HEK293 (cell line): Measurements from ENCODE around the gene DNAJC21.
A peak's percentile ranks its signal among the peaks of the same experiment; 100 is the strongest.

ENCODE experiments used
- CTCF ChIA-PET: fragments of 350-600 bp; formaldehyde crosslinking; extraction: SDS; loops from one replicate; lab custom pipeline; 2021; ENCODE audit warnings: antibody characterized with exemption; lab: Yijun Ruan, JAX
- POLR2A ChIA-PET: fragments of 300-600 bp; formaldehyde crosslinking; extraction: SDS; loops from one replicate; lab custom pipeline; 2020; ENCODE audit warnings: antibody characterized with exemption, inconsistent platforms; lab: Yijun Ruan, JAX
- H3K27ac ChIP-seq: fragments of 200-500 bp; sonication (Bioruptor generic); 2 replicates; pipeline ENCODE4 v1.5.1; 2014; ENCODE audit warnings: low read depth, low read length, control low read depth, inconsistent platforms; ENCODE audit errors: extremely low read depth
- H3K36me3 ChIP-seq, 2 experiments: fragments of 200-500 bp in 1 of 2; sonication (Bioruptor generic) in 1 of 2; 1 replicate in 1 of 2; 2 replicates in 1 of 2; pipeline ENCODE4 v1.5.1; 2014 to 2017; ENCODE audit warnings: inconsistent platforms in 2 of 2, low read length in 2 of 2; ENCODE audit not compliant: control insufficient read depth in 2 of 2, insufficient read depth in 1 of 2
- H3K4me1 ChIP-seq: fragments of 200-500 bp; sonication (Bioruptor generic); 2 replicates; pipeline ENCODE4 v1.5.1; 2014; ENCODE audit warnings: mild to moderate bottlenecking, low read length, inconsistent platforms; ENCODE audit not compliant: control insufficient read depth, insufficient read depth
- H3K4me3 ChIP-seq: 2 replicates; pipeline ENCODE4 v1.5.1; 2011; ENCODE audit warnings: low read depth, mild to moderate bottlenecking, control low read depth, low read length, moderate library complexity
- H3K9me3 ChIP-seq: fragments of 200-500 bp; sonication (Bioruptor generic); 2 replicates; pipeline ENCODE4 v1.5.1; 2014; ENCODE audit warnings: low read depth, low read length, inconsistent platforms; ENCODE audit not compliant: control insufficient read depth, insufficient read depth
- CTCF ChIP-seq: fragments of 450-650 bp; formaldehyde crosslinking; IDR thresholded peaks from 2 replicates; pipeline ENCODE4 v1.5.1; 2016; ENCODE audit warnings: missing biosample characterization, missing genetic modification characterization
- GLI2 ChIP-seq: fragments of 450-650 bp; formaldehyde crosslinking; IDR thresholded peaks from 2 replicates; pipeline ENCODE4; 2017; ENCODE audit warnings: missing biosample characterization, missing genetic modification characterization, low read depth, borderline replicate concordance
- HIC1 ChIP-seq: fragments of 450-650 bp; formaldehyde crosslinking; IDR thresholded peaks from 2 replicates; pipeline ENCODE4 v1.5.1; 2016; ENCODE audit warnings: missing biosample characterization, missing genetic modification characterization
- IKZF3 ChIP-seq: fragments of 450-650 bp; IDR thresholded peaks from 2 replicates; pipeline ENCODE4 v1.5.0; 2018; ENCODE audit warnings: missing biosample characterization, mild to moderate bottlenecking, missing genetic modification characterization, moderate library complexity
- KLF8 ChIP-seq: fragments of 450-650 bp; formaldehyde crosslinking; IDR thresholded peaks from 2 replicates; pipeline ENCODE4 v1.5.1; 2016; ENCODE audit warnings: missing biosample characterization, missing genetic modification characterization
- PRDM1 ChIP-seq: fragments of 450-650 bp; formaldehyde crosslinking; IDR thresholded peaks from 2 replicates; pipeline ENCODE4; 2016; ENCODE audit warnings: missing biosample characterization, missing genetic modification characterization
- PRDM4 ChIP-seq: fragments of 450-650 bp; formaldehyde crosslinking; IDR thresholded peaks from 2 replicates; pipeline ENCODE4 v1.5.1; 2017; ENCODE audit warnings: missing biosample characterization, missing genetic modification characterization
- RBAK ChIP-seq: fragments of 450-650 bp; formaldehyde crosslinking; IDR thresholded peaks from 2 replicates; pipeline ENCODE4 v1.5.1; 2016; ENCODE audit warnings: missing biosample characterization, missing genetic modification characterization
- SP3 ChIP-seq: fragments of 450-650 bp; formaldehyde crosslinking; IDR thresholded peaks from 2 replicates; pipeline ENCODE4 v1.5.1; 2016; ENCODE audit warnings: missing biosample characterization, missing genetic modification characterization
- SP7 ChIP-seq: fragments of 450-650 bp; formaldehyde crosslinking; IDR thresholded peaks from 2 replicates; pipeline ENCODE4 v1.5.1; 2016; ENCODE audit warnings: missing biosample characterization, missing genetic modification characterization
- ZBTB17 ChIP-seq: fragments of 450-650 bp; formaldehyde crosslinking; IDR thresholded peaks from 2 replicates; pipeline ENCODE4 v1.5.1; 2016; ENCODE audit warnings: missing biosample characterization, missing genetic modification characterization
- ZBTB21 ChIP-seq: fragments of 450-650 bp; formaldehyde crosslinking; IDR thresholded peaks from 2 replicates; pipeline ENCODE4 v1.5.1; 2017; ENCODE audit warnings: missing biosample characterization, missing genetic modification characterization
- ZBTB49 ChIP-seq: fragments of 450-650 bp; formaldehyde crosslinking; IDR thresholded peaks from 2 replicates; pipeline ENCODE4 v1.5.1; 2016; ENCODE audit warnings: missing biosample characterization, missing genetic modification characterization, low read depth
- ZFP41 ChIP-seq: fragments of 450-650 bp; formaldehyde crosslinking; IDR thresholded peaks from 2 replicates; pipeline ENCODE4 v1.5.1; 2016; ENCODE audit warnings: missing biosample characterization, missing genetic modification characterization, borderline replicate concordance
- ZFP69B ChIP-seq: fragments of 450-650 bp; formaldehyde crosslinking; IDR thresholded peaks from 2 replicates; pipeline ENCODE4 v1.5.1; 2016; ENCODE audit warnings: missing biosample characterization, missing genetic modification characterization
- ZNF184 ChIP-seq: fragments of 450-650 bp; IDR thresholded peaks from 2 replicates; pipeline ENCODE4 v1.5.1; 2018; ENCODE audit warnings: missing biosample characterization, mild to moderate bottlenecking, missing genetic modification characterization
- ZNF2 ChIP-seq: fragments of 450-650 bp; formaldehyde crosslinking; IDR thresholded peaks from 2 replicates; pipeline ENCODE4 v1.5.1; 2016; ENCODE audit warnings: missing biosample characterization, missing genetic modification characterization
- ZNF221 ChIP-seq: fragments of 450-650 bp; formaldehyde crosslinking; IDR thresholded peaks from 2 replicates; pipeline ENCODE4 v1.5.1; 2017; ENCODE audit warnings: missing biosample characterization, missing genetic modification characterization, borderline replicate concordance
- ZNF24 ChIP-seq: fragments of 450-650 bp; formaldehyde crosslinking; IDR thresholded peaks from 2 replicates; pipeline ENCODE4 v1.5.1; 2016; ENCODE audit warnings: missing biosample characterization, missing genetic modification characterization
- ZNF311 ChIP-seq: fragments of 450-650 bp; formaldehyde crosslinking; IDR thresholded peaks from 2 replicates; pipeline ENCODE4 v1.5.1; 2017; ENCODE audit warnings: missing biosample characterization, missing genetic modification characterization, borderline replicate concordance
- ZNF510 ChIP-seq: fragments of 450-650 bp; formaldehyde crosslinking; IDR thresholded peaks from 2 replicates; pipeline ENCODE4 v1.5.1; 2018; ENCODE audit warnings: mild to moderate bottlenecking, missing genetic modification characterization, missing biosample characterization; ENCODE audit not compliant: insufficient replicate concordance
- ZNF544 ChIP-seq: fragments of 450-650 bp; formaldehyde crosslinking; IDR thresholded peaks from 2 replicates; pipeline ENCODE4 v1.5.0; 2017; ENCODE audit warnings: missing biosample characterization, missing genetic modification characterization
- ZNF558 ChIP-seq: fragments of 450-650 bp; formaldehyde crosslinking; IDR thresholded peaks from 2 replicates; pipeline ENCODE4 v1.5.1; 2016; ENCODE audit warnings: missing biosample characterization, missing genetic modification characterization
- ZNF629 ChIP-seq: fragments of 450-650 bp; formaldehyde crosslinking; IDR thresholded peaks from 2 replicates; pipeline ENCODE4 v1.5.1; 2017; ENCODE audit warnings: missing biosample characterization, missing genetic modification characterization
- ZNF692 ChIP-seq: fragments of 450-650 bp; formaldehyde crosslinking; IDR thresholded peaks from 2 replicates; pipeline ENCODE4 v1.5.1; 2016; ENCODE audit warnings: missing biosample characterization, missing genetic modification characterization
- ZNF843 ChIP-seq: fragments of 450-650 bp; formaldehyde crosslinking; IDR thresholded peaks from 2 replicates; pipeline ENCODE4 v1.5.1; 2016; ENCODE audit warnings: missing biosample characterization, missing genetic modification characterization
- ZSCAN30 ChIP-seq: fragments of 450-650 bp; IDR thresholded peaks from 2 replicates; pipeline ENCODE4 v1.5.1; 2018; ENCODE audit warnings: missing biosample characterization, mild to moderate bottlenecking, missing genetic modification characterization, moderate library complexity

DNAJC21 gene

GRCh38 chr5:34923694-34924461 is 5.5 kb upstream of the DNAJC21 start:
- ChIA-PET POLR2A (interaction anchor here (0.5 to 3.5 kb wide), 3 partner anchors 9 to 18 kb away, joined by 3 to 29 read pairs (median 3); partner anchors contain the start of genes BRIX1 and RAD1), CTCF (interaction anchor here (0.8 to 1.1 kb wide), 2 partner anchors 9 to 388 kb away, joined by 3 to 6 read pairs; partner anchors contain the start of genes BRIX1 and RAD1)
- no peak overlapping the region; the same call in 1 of the 2 replicates for H3K4me3 ChIP-seq
- peaks cover 85% of the 10 kb centered on the region in 2 experiments for H3K36me3 ChIP-seq
- peaks cover 9% of the 10 kb centered on the region for H3K4me1 ChIP-seq
- no peaks in the 10 kb centered on the region for H3K9me3 ChIP-seq
- H3K27ac ChIP-seq = peak overlapping the region; percentile 38; the same call in 1 of the 2 replicates
- TF ChIP-seq CTCF (tag by site-specific recombination) (no peak), ZFP41 (no peak), ZBTB17 (tag by site-specific recombination) (peak; percentile 57), KLF8 (tag by site-specific recombination) (peak; percentile 34; the same call in 1 of the 2 replicates), SP3 (tag by site-specific recombination) (peak; percentile 17; the same call in 1 of the 2 replicates), SP7 (tag by site-specific recombination) (peak; percentile 95), PRDM1 (tag by site-specific recombination) (peak; percentile 94), ZNF2 (peak; percentile 45; the same call in 1 of the 2 replicates), HIC1 (tag by site-specific recombination) (peak; percentile 83), ZNF221 (tag by site-specific recombination) (no peak), ZNF311 (tag by site-specific recombination) (no peak), ZBTB49 (tag by site-specific recombination) (no peak), ZSCAN30 (tag by site-specific recombination) (peak; percentile 62; the same call in 1 of the 2 replicates), ZNF184 (peak; percentile 89), ZNF24 (tag by site-specific recombination) (peak; percentile 61; the same call in 1 of the 2 replicates), ZNF558 (tag by site-specific recombination) (peak; percentile 83), ZNF692 (tag by site-specific recombination) (peak; percentile 58), ZNF510 (tag by site-specific recombination) (peak; percentile 60), ZNF544 (no peak), ZBTB21 (tag by site-specific recombination) (peak; percentile 73), ZNF629 (tag by site-specific recombination) (peak; percentile 81), ZFP69B (tag by site-specific recombination) (peak; percentile 51; the same call in 1 of the 2 replicates), PRDM4 (tag by site-specific recombination) (peak; percentile 57; the same call in 1 of the 2 replicates), RBAK (tag by site-specific recombination) (no peak), IKZF3 (tag by site-specific recombination) (peak; percentile 62; the same call in 1 of the 2 replicates), ZNF843 (tag by site-specific recombination) (0 out of 2 replicates have a peak, but pooled peaks have one; percentile 28), GLI2 (no peak)
